HG03025 (cell line): ENCODE data around the gene RPL22L1.
"Not testable (repeated sequence)": the region's sequence is repeated elsewhere in the genome, so short reads cannot be mapped to it uniquely, and the experiment has no call there.

ENCODE experiments used
- ATAC-seq: cut with Tn5 transposase; IDR thresholded peaks from one replicate; pipeline ENCODE4 v1.9.1; 2021; ENCODE audit warnings: mild to moderate bottlenecking, moderate library complexity; ENCODE audit not compliant: unreplicated experiment, low FRiP score

RPL22L1 gene

DNA sequence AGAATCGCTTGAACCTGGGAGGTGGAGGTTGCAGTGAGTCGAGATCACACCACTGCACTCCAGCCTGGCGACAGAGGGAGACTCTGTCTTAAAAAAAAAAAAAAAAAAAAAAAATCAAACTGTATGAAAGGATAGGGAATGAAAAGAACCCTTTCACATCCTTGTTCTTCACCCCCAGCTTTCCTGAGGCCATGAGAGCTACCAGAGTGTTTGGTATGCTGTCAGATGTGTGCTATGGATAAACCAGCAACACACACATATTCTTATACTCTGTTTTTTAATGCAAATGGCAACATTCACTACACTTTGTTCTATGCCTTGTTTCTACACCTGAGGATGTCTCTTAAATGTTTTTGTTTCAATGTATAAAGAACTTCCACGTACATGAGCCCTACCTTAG, 33.5 kb downstream of the RPL22L1 start:
- no peak for ATAC-seq

DNA sequence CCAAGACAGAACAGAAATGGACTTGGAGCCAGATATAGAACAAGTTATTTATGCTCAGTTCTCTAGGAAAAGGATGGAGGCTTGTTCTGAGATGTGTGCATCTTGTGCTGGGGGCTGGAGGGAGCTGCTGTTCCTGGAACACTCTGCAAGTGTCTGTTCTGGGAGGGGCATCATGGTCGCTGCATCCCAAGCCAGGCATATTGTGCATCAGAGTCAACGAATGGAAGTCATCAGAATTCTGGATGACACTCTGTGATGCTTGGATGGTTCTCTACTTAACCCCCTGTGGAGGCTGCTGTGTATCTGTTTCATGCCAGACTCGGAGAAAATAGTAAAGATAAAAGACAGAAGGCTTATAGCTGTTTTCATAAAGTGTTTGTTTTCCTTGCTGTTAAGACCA, 34.7 kb downstream of the RPL22L1 start:
- ATAC-seq: no peak

DNA sequence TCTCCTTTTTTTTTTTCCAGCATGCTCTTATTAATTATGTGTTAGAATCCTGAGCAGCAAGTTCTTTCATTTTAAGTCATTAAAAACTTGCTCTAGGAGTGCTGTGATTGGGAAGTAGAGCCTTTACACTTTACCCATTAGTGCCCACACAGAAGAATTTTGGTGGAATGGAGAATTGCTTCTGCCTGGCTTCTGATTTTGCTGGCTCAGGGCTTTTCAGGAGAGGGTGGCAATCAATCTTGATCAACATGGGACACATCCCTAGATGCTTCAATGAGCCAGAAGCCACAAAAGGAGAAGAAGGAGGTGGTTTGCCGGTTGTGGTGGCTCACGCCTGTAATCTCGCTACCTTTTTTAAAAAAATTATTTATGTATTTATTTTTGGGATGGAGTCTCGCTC, 39.4 kb downstream of the RPL22L1 start:
- ATAC-seq: no peak

DNA sequence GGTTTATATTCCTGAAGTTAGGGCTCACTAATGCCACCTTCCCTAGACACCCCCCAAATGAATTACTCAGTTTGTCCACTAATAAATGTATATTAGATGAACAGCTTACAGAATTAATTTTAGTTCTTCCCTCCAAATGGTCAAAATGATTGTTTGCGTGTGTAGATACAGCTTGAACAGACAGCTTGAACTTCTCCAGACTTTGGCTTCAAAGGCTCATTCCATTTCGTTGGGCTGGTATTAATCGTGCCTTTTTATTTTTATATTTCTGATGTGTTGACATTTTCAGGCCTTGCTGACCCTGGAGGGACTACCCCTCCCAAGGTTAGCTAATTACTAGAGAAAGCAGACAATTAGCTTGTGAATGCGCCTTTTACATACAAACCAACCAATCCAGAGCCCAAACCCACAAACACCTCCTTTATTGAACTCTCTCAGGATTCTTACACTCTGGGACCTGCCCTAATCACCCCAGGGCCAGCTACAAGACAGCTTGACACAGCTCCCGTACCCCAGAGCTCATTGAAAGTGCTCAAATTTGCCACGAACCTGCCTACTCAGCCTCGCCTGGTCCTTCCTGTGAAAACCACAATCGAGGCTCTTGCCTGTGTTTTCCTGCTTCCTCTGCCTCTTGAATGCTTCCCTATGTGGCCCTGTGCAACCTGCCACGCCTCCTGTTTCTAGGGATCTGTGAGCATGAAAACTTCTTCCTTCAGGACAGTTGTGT, 40.3 kb downstream of the RPL22L1 start:
- ATAC-seq: no peak

DNA sequence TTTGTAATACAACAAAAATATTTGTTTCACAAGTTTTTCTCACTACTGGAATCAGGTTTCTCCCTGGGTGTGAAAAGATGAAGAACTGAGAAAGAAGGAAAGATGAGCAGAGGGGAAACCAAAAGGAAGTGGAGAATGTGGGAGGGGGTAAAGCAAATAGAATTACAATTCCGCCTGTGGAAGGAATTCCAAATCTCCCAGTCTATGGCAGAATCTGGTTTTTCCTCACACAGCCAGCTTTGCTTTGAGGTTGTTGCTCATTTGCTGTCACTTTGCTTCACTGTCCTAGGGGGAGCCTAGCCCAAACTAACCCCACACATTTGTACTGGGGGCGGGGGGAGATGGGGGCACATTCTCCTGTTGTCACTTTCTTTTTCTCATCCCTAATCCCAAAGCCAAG, 43.9 kb downstream of the RPL22L1 start:
- no peak for ATAC-seq

DNA sequence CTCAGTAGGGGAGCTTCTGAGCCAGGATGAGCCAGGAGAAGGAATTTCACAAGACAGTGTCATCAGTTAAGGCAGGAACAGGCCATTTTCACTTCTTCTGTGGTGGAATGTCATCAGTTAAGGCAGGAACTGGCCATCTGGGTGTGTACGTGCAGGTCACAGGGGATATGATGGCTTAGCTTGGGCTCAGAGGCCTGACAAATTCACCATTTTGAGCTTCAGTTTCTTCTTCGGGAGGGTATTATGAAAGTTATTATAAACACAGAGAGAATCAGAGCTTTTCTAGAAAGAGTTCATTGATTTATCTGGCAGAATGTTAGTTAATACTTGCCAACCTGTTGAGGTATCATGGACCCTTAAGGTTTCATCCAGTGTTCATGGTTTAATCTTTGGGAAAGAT, 46.4 kb downstream of the RPL22L1 start:
- not testable (repeated sequence) for ATAC-seq

DNA sequence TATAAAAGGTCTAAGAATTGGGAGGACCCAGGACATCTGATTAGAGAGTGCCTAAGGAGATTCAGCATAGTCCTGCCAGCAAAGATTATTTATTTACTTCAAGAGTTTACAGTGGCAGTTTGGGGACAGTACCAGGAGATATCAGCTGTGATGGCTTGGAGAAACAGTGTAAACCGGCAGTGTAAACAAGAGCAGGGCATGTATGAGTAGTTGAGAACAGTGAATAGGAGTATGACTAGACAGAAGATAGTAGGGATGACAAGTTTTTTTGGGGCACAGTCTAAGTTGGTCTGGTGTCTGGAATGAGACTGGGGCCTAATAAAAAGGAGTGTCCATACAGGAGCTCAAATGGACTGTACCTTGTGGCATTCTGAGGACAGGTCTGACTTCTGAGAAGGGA, 51.7 kb downstream of the RPL22L1 start:
- ATAC-seq: not testable (repeated sequence)

DNA sequence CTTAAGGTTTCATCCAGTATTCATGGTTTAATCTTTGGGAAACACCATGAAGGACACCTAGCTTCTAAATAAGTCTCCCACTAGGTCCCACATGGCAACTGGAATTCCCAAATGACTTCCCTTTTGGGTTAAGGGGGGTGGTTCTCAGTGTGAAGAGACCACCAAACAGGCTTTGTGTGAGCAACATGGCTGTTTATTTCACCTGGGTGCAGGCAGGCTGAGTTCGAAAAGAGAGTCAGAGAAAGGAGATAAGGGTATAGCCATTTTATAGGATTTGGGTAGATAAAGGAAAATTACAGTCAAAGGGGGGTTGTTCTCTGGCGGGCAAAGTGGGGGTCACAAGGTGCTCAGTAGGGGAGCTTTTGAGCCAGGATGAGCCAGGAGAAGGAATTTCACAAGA, 52.5 kb downstream of the RPL22L1 start:
- not testable (repeated sequence) for ATAC-seq

DNA sequence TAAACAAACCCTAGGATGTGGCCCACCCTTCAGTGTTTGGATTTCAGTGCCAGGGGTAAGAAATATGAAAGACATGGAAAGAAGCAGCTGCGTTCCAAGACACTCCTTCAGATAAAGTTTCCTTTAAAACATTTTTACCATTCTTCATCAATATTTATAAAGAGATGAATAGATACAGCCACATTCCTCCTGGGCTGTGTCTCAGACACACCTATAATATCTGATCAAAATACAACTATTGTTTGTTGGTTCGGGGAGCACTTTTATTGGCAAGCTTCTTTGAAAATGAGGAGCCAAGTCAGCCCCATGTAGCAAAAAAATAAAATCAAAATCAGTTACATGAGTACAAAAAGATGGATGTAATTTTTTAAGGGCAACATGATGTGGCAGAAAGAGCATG, 53.2 kb downstream of the RPL22L1 start:
- no peak for ATAC-seq

DNA sequence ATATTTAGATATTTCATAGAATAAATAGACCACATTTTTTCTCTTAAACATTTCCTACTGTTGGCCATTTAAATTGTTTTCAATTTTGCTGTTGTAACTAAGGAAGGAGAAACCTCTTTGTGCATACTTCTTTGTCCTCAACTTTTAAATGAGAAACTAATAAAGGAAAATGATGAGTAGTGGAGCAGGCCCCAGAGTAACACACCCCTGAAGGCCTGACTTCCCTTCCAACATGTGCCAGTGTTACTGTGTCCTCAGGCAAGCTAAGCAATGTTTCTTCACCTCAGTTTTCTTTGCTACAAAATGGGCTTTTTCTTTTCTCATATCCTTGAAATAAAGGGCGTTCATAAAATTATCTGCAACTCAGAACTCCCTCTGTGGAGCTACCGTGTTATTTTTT, 53.7 kb downstream of the RPL22L1 start:
- no peak for ATAC-seq

DNA sequence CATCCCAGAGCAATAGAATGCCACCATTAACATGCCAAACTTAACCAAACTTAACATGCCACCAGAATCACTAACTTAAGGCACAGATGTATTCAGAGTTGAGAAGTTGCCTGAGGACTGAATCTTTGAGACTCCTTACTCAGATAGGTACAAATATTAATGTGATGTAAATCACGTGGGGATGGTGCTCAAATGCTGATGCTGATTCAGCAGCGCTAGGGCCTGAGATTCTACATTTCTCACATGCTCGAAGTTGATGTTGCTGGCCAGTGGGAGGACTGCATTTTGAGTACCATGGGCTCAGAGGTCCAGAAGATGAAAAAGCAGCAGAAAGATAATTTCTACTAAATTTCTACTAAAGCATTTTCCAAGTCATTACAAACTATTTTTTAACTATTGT, 54.1 kb downstream of the RPL22L1 start:
- ATAC-seq: no peak

DNA sequence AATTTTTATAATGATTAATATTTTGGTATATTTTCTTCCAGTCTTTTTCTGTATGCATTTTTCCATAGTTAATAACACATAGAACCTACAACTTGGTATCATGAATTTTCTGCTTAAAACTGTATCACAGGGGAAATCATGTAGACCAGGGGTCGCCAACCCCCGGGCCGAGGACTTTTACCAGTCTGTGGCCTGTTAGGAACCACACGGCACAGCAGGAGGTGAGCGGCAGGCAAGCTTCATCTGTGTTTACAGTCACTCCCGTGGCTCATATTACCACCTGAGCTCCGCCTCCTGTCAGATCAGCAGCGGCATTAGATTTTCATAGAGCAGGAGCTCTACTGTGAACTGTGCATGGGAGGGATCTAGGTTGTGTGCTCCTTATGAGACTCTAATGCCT, 54.7 kb downstream of the RPL22L1 start:
- ATAC-seq: no peak
